Thoracic aorta (tissue), 2 donors: ENCODE measurements around the gene JAG1. TPM values are rescaled to one million over a fixed set of nuclear protein-coding genes. Genes with fewer than 3 reads are reported as not detected.

Experiments
- ATAC-seq: fragments of 150-250 bp; one replicate; pipeline ENCODE4 v1.8.0; 2017; ENCODE audit warnings: low read depth; ENCODE audit not compliant: insufficient number of reproducible peaks, low FRiP score
- DNase-seq: peaks from one replicate; pipeline ENCODE4 v3.0.0-alpha.2; 2020; ENCODE audit warnings: low spot score
- H3K27ac ChIP-seq, 2 donors: fragments of 200-600 bp; sonication (generic); 1 replicate in 1 of 2; 2 replicates in 1 of 2; pipeline ENCODE4 v1.5.1; 2016; ENCODE audit warnings: mild to moderate bottlenecking in 2 of 2, moderate library complexity in 2 of 2
- H3K27me3 ChIP-seq: fragments of 200-600 bp; sonication (generic); replicated peaks from 2 replicates; pipeline ENCODE4 v1.6.0; 2016; ENCODE audit warnings: mild to moderate bottlenecking; ENCODE audit not compliant: insufficient read depth
- H3K36me3 ChIP-seq: fragments of 200-600 bp; sonication (generic); one replicate; pipeline ENCODE4 v1.5.1; 2016
- H3K4me1 ChIP-seq, 2 donors: fragments of 200-600 bp; sonication (generic); 1 replicate in 1 of 2; 2 replicates in 1 of 2; pipeline versions ENCODE4 v1.5.1 to v1.6.0; 2016; ENCODE audit warnings: low read depth in 2 of 2, mild to moderate bottlenecking in 1 of 2; ENCODE audit not compliant: control insufficient read depth in 1 of 2
- H3K4me3 ChIP-seq: fragments of 200-600 bp; sonication (generic); 2 replicates; pipeline ENCODE4 v1.5.1; 2016; ENCODE audit warnings: mild to moderate bottlenecking
- H3K9me3 ChIP-seq: fragments of 200-600 bp; sonication (generic); 2 replicates; pipeline ENCODE4 v1.5.1; 2016
- total RNA-seq, 2 donors: library from RNA; depleted of rRNA; stranded (reverse); fragments of >200 nt; gene quantifications; one replicate each; pipeline versions ENCODE4 v1.1.0 to v1.2.3, GENCODE V29; 2016
- TF ChIP-seq, protein P1 (sequence below): fragments of 200-600 bp; sonication (generic); IDR thresholded peaks from one replicate; pipeline ENCODE4 v1.5.1; 2019; ENCODE audit warnings: antibody characterized with exemption

The JAG1 gene
- total RNA-seq, 2 donors from 2014 or later = 237 to 253 TPM

DNA sequence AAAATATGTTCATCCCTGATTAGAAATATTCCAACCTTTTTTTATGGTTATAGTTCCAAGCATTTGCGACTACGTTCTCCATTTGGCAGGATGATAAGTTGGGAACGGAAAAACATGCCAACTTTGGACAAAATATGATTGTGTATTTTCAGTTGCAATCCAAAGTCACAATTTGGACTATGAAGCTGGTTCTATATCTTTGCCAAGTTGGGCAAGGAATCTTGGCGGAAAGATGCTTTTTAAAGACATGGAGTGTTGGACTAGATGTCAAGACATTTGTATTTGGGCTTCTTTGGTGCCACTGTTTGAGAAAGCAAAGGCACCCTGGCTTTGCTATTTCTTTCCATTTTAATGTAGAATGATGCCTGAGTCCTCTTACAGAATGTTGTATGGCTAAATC is 33.3 kb upstream of the JAG1 start:
- TF ChIP-seq, protein P1, sequence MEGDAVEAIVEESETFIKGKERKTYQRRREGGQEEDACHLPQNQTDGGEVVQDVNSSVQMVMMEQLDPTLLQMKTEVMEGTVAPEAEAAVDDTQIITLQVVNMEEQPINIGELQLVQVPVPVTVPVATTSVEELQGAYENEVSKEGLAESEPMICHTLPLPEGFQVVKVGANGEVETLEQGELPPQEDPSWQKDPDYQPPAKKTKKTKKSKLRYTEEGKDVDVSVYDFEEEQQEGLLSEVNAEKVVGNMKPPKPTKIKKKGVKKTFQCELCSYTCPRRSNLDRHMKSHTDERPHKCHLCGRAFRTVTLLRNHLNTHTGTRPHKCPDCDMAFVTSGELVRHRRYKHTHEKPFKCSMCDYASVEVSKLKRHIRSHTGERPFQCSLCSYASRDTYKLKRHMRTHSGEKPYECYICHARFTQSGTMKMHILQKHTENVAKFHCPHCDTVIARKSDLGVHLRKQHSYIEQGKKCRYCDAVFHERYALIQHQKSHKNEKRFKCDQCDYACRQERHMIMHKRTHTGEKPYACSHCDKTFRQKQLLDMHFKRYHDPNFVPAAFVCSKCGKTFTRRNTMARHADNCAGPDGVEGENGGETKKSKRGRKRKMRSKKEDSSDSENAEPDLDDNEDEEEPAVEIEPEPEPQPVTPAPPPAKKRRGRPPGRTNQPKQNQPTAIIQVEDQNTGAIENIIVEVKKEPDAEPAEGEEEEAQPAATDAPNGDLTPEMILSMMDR = no peak
- no peak for ATAC-seq
- peak overlapping the region in 1 of 2 donors; percentile 42 for H3K27ac ChIP-seq
- no peaks in the 10 kb centered on the region for H3K27me3 ChIP-seq
- H3K4me1 ChIP-seq = peaks cover 23 to 43% of the 10 kb centered on the region in 2 donors
- no peaks in the 10 kb centered on the region for H3K9me3 ChIP-seq
- no peak for DNase-seq
- no peak overlapping the region for H3K4me3 ChIP-seq
- H3K36me3 ChIP-seq = no peaks in the 10 kb centered on the region

- Histone ChIP-seq H3K27me3 (no peaks in the 10 kb centered on the region), H3K9me3 (no peaks in the 10 kb centered on the region), H3K4me3 (no peak overlapping the region), H3K4me1 (peaks cover 20 to 37% of the 10 kb centered on the region in 2 donors), H3K36me3 (no peaks in the 10 kb centered on the region), H3K27ac (no peak overlapping the region)
- no peak for ATAC-seq
- TF ChIP-seq, protein P1 = no peak
- no peak for DNase-seq
Observed at GRCh38 chr20:10706460-10706811, 32.6 kb upstream of the JAG1 start.

DNA sequence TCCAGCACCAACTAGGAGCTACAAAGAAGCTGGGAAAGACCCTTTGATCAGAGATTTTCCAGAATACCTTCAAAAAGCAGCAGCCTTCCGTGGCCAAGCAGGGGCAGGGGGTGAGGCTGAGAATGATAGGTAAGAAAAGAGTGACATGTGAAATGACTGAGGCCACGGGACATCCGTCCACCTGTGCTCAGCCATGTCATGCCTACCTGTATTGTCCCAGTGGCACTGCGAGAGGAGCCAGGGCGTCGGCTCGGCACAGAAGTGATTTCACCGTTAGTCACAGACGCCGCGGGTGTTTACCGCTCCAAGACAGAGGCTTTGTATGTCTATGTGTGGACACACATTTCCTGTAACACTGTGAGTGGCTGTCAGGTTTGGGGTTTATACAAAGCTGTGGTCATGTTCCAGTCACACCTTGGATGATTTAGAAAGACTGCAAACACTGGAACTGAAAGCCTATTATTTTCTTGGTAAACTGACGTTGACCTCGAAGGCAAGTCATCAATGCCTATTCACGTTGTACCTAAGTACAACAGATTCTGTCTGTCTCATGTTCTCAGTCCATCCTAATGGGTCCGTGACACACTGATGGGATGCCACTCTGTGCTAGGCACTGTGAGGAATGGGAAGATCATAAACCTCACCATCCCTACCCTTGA is 32.1 kb upstream of the JAG1 start:
- H3K27me3 ChIP-seq = no peaks in the 10 kb centered on the region
- DNase-seq (no peak), ATAC-seq (no peak)
- H3K4me1 ChIP-seq = peaks cover 18 to 32% of the 10 kb centered on the region in 2 donors
- no peak overlapping the region for H3K4me3 ChIP-seq
- no peaks in the 10 kb centered on the region for H3K36me3 ChIP-seq
- no peaks in the 10 kb centered on the region for H3K9me3 ChIP-seq
- no peak overlapping the region for H3K27ac ChIP-seq
- TF ChIP-seq, protein P1 = no peak

GRCh38 chr20:10701607-10702006 is 27.8 kb upstream of the JAG1 start:
- TF ChIP-seq, protein P1 = no peak
- Histone ChIP-seq H3K36me3 (no peaks in the 10 kb centered on the region), H3K27ac (no peak overlapping the region), H3K4me3 (no peak overlapping the region), H3K27me3 (no peaks in the 10 kb centered on the region), H3K4me1 (peaks cover 3 to 8% of the 10 kb centered on the region in 2 donors), H3K9me3 (no peaks in the 10 kb centered on the region)
- ATAC-seq (no peak), DNase-seq (no peak)

DNA sequence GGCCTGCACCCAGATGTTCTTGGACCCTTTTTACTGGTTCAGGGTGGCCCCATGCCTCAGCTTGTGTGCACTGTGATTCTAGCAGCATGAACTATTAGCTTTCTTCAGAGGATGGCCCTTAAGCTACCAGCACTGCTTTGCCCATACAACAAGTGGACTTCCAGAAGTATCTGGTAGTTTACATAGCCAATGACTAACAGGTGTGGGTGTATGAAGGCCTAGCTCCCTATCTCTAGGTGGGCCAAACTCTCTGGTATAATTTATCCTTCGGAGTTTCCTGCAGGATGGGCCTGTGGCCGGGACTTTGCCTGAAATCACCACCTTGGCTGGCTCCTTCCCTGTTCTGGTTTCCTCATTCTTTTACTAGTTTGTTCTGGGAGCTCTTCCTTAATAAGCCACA is 26.1 kb upstream of the JAG1 start:
- ATAC-seq (no peak), DNase-seq (no peak)
- TF ChIP-seq, protein P1 = no peak

More for the DNA sequence above, 26.1 kb upstream of the JAG1 start:
- no peak overlapping the region for H3K27ac ChIP-seq
- H3K4me3 ChIP-seq = no peak overlapping the region
- no peaks in the 10 kb centered on the region for H3K36me3 ChIP-seq
- H3K4me1 ChIP-seq = peaks cover 0 to 4% of the 10 kb centered on the region in 2 donors
- H3K27me3 ChIP-seq = no peaks in the 10 kb centered on the region
- no peaks in the 10 kb centered on the region for H3K9me3 ChIP-seq
